Activated B cell treated with CpG ODN at 0.5 μM for 24 hours (primary cell): Measurements from ENCODE around the gene RASAL2. TPM values are rescaled to one million over a fixed set of nuclear protein-coding genes. Genes with fewer than 3 reads are reported as not detected.

ENCODE experiments used
- ATAC-seq: fragments of 200-7000 bp; cut with Tn5 transposase; one replicate; pipeline ENCODE4 v1.10.0; 2021; ENCODE audit warnings: low read depth, mild to moderate bottlenecking, moderate library complexity
- CTCF ChIA-PET: fragments of 350-600 bp; sonication (Branson Sonifier 250); formaldehyde crosslinking; loops from one replicate; lab custom pipeline; 2021; ENCODE audit warnings: antibody characterized with exemption; lab: Charles Lee
- POLR2A ChIA-PET: fragments of 350-600 bp; sonication (Branson Sonifier 250); formaldehyde crosslinking; loops from one replicate; lab custom pipeline; 2021; ENCODE audit warnings: antibody characterized with exemption; lab: Charles Lee
- DNase-seq: peaks from one replicate; pipeline ENCODE4 v3.0.0; 2022
- H3K27ac Mint-ChIP-seq: one replicate; pipeline ENCODE4 v1.8.0; 2020; ENCODE audit warnings: mixed read lengths
- H3K27me3 Mint-ChIP-seq: one replicate; pipeline ENCODE4 v1.8.0; 2021; ENCODE audit warnings: mixed read lengths
- H3K36me3 Mint-ChIP-seq: one replicate; pipeline ENCODE4 v1.8.0; 2021; ENCODE audit warnings: low read depth, mixed read lengths
- H3K4me1 Mint-ChIP-seq: one replicate; pipeline ENCODE4 v1.8.0; 2021; ENCODE audit warnings: mixed read lengths
- H3K4me3 Mint-ChIP-seq: one replicate; pipeline ENCODE4 v1.8.0; 2020; ENCODE audit warnings: mild to moderate bottlenecking, mixed read lengths
- H3K9me3 Mint-ChIP-seq: one replicate; pipeline ENCODE4 v1.8.0; 2020; ENCODE audit warnings: mixed read lengths
- intact Hi-C: fragments of 100-400 bp; cut with micrococcal nuclease; formaldehyde crosslinking; loops from one replicate; pipeline ENCODE4 v1.15.1; 2024
- total RNA-seq: library from RNA; stranded (reverse); gene quantifications from 2 replicates; pipeline ENCODE4 v1.2.3, GENCODE V29; 2022
- TF ChIP-seq, protein P1 (sequence below): fragments of 200-600 bp; IDR thresholded peaks from one replicate; pipeline ENCODE4 v1.8.0; 2022; ENCODE audit warnings: antibody characterized with exemption, mild to moderate bottlenecking

RASAL2 gene
- total RNA-seq, 1 donor from 2014 or later, result 0.16 TPM

DNA sequence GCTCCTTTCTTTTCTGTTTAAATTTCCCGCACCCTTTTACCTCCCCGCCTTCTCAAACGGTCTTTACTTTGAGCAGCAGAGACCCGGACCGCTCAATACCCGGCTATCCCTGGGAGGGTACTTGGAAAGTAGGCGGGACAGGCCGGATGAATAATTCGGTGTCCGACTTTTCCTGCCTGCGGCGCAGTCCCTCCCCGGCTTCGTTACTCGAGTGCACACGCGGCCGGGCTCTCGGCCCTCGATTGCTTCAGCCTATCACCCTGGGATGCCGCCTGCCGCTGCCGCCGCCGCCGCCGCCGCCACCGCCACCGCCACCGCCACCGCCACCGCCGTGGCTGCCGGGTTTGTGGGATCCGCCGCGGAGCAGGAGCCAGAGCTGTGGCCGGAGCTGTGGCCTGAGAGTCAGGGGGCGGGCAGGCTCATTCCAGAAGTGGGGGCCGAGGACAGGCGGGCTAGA lies 382 bp upstream of the RASAL2 start:
- no peak overlapping the region for H3K27ac Mint-ChIP-seq
- DNase-seq, result peak; percentile 54
- H3K9me3 Mint-ChIP-seq, result peaks cover 3% of the 10 kb centered on the region
- intact Hi-C loops, result loop anchor here (1.0 to 5.0 kb wide), 2 partner anchors 26 to 934 kb away; partner anchors contain the start of gene FAM20B
- no peaks in the 10 kb centered on the region for H3K36me3 Mint-ChIP-seq
- peak; percentile 87 for ATAC-seq
- TF ChIP-seq, protein P1, sequence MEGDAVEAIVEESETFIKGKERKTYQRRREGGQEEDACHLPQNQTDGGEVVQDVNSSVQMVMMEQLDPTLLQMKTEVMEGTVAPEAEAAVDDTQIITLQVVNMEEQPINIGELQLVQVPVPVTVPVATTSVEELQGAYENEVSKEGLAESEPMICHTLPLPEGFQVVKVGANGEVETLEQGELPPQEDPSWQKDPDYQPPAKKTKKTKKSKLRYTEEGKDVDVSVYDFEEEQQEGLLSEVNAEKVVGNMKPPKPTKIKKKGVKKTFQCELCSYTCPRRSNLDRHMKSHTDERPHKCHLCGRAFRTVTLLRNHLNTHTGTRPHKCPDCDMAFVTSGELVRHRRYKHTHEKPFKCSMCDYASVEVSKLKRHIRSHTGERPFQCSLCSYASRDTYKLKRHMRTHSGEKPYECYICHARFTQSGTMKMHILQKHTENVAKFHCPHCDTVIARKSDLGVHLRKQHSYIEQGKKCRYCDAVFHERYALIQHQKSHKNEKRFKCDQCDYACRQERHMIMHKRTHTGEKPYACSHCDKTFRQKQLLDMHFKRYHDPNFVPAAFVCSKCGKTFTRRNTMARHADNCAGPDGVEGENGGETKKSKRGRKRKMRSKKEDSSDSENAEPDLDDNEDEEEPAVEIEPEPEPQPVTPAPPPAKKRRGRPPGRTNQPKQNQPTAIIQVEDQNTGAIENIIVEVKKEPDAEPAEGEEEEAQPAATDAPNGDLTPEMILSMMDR, result no peak
- POLR2A ChIA-PET, result interaction anchor here (1.1 kb wide), 1 partner anchor 27 kb away, joined by 3 read pairs; no protein-coding TSS in a partner anchor
- H3K4me1 Mint-ChIP-seq, result peaks cover 16% of the 10 kb centered on the region
- H3K27me3 Mint-ChIP-seq, result peaks cover 69% of the 10 kb centered on the region
- CTCF ChIA-PET, result no interaction called here
- peak overlapping the region; percentile 83 for H3K4me3 Mint-ChIP-seq

DNA sequence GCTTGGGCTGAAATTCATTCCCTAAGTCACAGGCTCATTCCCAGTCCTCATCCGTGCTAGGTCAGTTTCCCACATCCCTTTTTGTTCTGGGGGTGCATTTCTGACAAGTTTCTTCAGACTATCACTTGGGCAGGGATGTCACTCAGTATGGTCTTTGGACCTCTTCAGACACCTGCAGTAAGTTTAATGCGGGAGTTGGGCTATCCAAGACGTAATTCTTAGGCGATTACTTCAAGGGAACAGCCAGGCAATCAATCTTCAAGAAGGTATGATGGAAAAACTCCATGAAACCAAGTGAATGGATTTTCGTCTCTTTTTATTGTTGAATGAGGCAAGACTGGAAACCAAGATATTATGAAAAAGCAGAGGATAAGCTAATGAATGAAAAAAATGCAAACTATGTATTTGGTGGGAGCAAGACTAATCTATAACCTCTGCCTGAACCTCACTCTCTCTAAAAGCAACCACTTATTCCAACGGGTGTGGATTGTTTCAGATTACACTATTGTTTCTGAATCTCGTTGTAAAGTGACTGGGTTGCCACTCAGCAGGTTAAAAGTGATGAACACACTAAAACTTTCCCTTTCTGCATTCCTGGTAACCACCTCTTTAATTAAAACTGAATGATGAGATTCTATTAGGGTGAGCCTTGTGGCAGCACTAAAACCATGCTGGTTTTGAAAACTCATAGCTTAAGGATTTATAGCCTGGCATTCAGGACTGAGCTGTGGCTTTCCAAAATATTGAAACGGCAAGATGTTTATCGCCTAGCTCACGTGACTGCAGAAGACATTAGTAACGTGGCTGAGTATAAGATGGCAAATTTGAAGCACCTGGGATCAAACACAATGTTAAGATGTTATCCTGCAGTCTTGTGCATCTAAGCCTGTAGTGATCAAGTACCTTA lies 1.1 kb downstream of the RASAL2 start:
- TF ChIP-seq, protein P1, result no peak
- H3K36me3 Mint-ChIP-seq, result no peaks in the 10 kb centered on the region
- H3K4me3 Mint-ChIP-seq, result peak overlapping the region; percentile 62
- H3K27me3 Mint-ChIP-seq, result peaks cover 58% of the 10 kb centered on the region
- no peak overlapping the region for H3K27ac Mint-ChIP-seq
- peaks cover 16% of the 10 kb centered on the region for H3K4me1 Mint-ChIP-seq
- no peak for ATAC-seq
- peaks cover 3% of the 10 kb centered on the region for H3K9me3 Mint-ChIP-seq
- intact Hi-C loops, result loop anchor here (5.0 kb wide), 1 partner anchor 932 kb away; the partner anchor contains the start of gene FAM20B
- no peak for DNase-seq
- CTCF ChIA-PET, result no interaction called here
- POLR2A ChIA-PET, result no interaction called here

DNA sequence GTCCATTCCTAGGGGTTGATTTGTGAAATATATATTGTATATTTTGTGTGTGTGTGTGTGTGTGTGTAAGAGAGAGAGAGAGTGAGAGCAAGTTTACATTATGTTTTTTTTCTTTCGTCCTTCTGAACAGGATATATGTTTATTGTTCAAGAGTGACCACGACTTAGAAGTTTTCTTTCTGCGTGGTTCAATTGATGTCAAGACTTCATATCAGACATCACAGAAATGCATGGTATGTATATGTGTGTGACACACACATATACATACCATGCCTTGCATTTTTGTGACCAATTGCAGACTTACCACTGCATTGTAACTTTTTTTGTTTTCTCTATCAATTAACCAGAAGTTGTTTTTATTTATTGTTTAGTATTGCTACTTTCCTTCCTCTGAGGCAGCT lies 2.5 kb downstream of the RASAL2 start:
- intact Hi-C loops, result no loop called here
- Mint-ChIP-seq H3K4me3 (no peak overlapping the region), H3K9me3 (peaks cover 3% of the 10 kb centered on the region), H3K4me1 (peaks cover 16% of the 10 kb centered on the region), H3K27ac (no peak overlapping the region), H3K36me3 (no peaks in the 10 kb centered on the region), H3K27me3 (peaks cover 50% of the 10 kb centered on the region)
- TF ChIP-seq, protein P1, result no peak
- ChIA-PET CTCF (no interaction called here), POLR2A (no interaction called here)
- DNase-seq (no peak), ATAC-seq (no peak)

DNA sequence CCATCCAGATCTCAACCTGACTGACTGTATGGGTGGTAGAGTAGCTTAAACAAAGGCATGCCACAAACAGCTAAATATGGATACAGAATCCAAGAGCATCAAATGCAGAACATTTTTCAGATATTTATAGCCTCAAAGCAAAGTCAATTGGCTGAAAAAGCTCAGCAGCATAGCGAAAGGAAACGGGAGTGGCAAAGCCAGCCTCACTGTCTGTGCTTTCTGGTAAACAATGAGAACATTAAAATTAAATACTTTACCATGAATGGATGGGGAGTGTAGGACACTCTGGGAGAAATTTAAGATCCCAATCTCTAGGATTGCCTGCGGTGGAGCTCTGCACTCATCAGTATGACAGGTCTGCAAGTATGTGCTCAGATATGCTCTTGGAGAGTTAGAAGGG lies 4.4 kb downstream of the RASAL2 start:
- H3K36me3 Mint-ChIP-seq, result no peaks in the 10 kb centered on the region
- ChIA-PET CTCF (no interaction called here), POLR2A (no interaction called here)
- no peak overlapping the region for H3K4me3 Mint-ChIP-seq
- no peak overlapping the region for H3K27ac Mint-ChIP-seq
- H3K27me3 Mint-ChIP-seq, result peaks cover 44% of the 10 kb centered on the region
- intact Hi-C loops, result no loop called here
- DNase-seq (no peak), ATAC-seq (no peak)
- H3K9me3 Mint-ChIP-seq, result no peaks in the 10 kb centered on the region
- peaks cover 11% of the 10 kb centered on the region for H3K4me1 Mint-ChIP-seq
- TF ChIP-seq, protein P1, result no peak

DNA sequence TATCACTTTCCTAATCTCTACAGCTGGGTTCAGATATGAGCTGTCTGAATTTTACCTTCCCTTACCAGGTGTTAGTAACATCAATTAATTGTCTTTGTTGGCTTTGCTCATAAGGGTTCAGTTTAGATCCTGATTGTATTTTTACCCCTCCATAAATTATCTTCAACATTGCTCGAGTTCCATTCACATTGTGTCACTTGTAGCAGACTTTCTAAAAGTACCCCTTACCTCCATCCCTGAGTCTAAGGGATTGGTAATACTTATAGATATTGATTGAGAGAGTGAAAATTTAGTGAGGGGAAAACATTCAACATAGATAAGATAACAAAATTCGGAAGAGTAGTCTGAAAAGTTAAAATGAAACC lies 7.3 kb downstream of the RASAL2 start:
- Mint-ChIP-seq H3K27me3 (peaks cover 26% of the 10 kb centered on the region), H3K4me3 (no peak overlapping the region), H3K4me1 (no peaks in the 10 kb centered on the region), H3K27ac (no peak overlapping the region), H3K9me3 (no peaks in the 10 kb centered on the region), H3K36me3 (no peaks in the 10 kb centered on the region)
- DNase-seq, result no peak
- intact Hi-C loops, result no loop called here
- POLR2A ChIA-PET, result no interaction called here
- TF ChIP-seq, protein P1, result no peak
- no peak for ATAC-seq
- CTCF ChIA-PET, result no interaction called here
